NCI-H345 treated with DMSO at 0.1 percent for 48 hours (cell line): ENCODE results near the gene PRKACG.
A peak's percentile ranks its signal among the peaks of the same experiment; 100 is the strongest.
"Not testable (repeated sequence)": the region's sequence is repeated elsewhere in the genome, so short reads cannot be mapped to it uniquely, and the experiment has no call there.

Experiments
- DNase-seq: peaks from one replicate; lab custom pipeline; 2025; ENCODE audit not compliant: unreplicated experiment; lab: John Stamatoyannopoulos, UW

Gene PRKACG

DNA sequence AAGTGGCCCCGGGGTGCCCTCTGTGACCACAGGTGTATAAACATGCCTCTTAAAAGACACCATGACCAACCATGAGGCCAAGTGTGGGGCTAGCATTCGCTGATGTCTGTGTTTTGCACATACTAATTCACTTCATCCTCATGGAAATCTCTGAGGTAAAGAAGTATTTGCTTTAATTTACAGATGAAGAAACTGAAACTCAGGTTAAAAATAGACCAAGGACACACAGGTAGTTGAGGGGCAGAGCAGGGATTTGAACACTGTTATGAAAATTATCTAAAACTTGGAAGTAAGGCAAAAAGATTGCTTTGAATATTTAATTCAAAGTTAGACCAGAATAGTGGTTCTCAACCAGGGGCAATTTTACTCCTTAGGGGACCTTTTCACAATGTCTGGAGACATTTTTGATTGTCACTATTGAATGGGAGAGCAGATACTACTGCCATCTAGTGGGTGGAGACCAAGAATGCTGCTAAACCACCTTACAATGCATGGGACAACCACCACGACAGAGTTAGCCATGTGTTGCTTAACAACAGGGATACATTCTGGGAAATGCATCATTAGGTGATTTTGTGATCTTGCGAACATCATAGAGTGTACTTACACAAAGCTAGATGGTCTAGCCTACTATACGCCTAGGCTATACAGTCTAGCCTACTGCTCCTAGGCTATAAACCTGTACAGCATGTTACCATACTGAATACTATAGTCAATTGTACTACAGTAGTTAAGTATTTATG, 13.6 kb upstream of the PRKACG start:
- DNase-seq, result peak; percentile 36

DNA sequence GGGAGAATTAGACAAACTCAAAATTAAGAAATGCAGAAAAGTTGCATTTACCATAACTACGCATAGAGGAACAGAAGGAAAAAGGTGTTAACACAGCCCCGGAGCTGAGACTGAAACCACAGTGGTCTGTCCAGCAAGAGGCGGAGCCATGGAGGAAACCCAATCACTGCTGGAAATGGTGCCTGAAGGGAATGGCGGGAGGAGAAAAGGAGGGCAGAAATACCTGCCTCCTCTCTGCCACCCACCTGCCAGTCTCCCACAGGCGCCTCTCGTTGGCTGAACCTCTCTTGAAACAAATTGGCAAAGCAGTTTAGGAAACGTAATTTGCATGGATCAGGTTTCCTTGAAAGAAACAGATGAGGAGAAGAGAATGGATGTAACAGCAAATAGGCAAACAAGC, 9.7 kb upstream of the PRKACG start:
- DNase-seq, result no peak

DNA sequence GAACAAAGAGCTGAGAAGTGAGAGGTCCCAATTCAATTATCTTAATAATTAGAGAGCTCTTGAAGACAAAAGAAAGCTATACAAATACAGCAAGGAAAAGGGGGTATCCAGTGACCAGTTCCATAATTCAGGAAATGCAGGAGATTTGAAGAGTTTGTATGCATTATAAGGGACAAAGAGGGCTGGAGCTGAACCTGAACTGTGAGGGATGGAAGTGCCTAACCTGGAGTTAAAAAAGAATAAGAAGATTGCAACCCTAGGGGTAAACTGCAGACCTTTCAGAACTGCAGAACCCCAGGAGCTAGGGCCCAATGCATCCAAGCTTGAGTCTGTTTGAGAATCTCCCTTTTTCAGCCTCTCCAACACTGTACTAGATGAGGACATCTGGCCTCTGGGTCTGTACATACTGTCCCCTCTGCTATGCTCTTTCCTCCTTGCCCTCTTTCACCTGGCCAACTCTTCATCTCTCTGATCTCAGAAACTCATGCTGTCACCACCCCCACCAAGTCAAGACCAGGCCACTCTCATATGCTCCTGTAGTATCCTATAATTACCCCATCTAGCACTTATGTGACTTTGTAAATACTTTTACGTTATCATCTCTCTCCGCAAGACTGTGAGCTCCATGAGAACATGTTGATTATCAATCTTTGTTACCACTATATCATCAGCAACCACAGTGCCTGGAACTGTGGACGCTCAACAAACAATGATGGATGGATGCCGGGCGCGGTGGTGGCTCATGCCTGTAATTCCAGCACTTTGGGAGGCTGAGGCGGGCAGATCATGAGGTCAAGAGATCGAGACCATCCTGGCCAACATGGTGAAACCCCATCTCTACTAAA, 6.6 kb upstream of the PRKACG start:
- no peak for DNase-seq

DNA sequence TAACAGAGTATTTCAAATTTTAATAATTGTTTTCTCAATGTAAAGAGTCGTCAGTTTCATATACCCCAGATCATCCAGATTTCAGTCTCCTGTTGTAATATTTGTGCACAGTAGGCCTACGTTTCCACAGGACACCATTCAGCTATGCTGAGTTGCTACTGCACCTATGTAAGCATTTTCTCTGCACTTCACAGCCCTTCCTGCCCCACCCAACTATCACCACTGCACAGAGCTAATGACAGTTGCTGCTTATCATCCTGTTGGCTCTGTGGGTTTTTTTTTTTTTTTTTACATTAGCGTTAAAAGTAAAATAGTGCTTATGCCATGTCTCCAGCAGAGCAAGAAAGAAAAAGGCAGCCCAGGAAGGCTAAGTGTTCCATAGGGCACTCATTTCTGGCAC, 5.9 kb upstream of the PRKACG start:
- DNase-seq, result no peak

DNA sequence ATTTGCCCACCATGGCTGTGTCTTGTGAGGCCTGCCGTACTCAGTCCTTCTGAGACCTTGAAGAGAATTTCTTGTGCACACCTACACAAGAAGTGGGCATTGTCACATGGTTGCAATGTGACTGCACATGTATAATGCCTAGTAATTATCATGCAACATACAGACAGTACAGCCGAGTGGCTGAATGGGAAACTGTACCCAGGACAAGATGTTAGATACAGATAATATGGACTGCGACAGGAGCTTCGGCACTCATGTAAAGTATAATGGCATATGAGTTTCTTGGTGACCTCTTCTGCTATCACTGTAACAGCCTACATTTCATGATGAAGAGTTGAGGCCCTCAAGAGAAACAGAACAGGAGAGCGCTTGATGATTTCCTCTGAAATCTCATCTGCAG, 4.8 kb upstream of the PRKACG start:
- DNase-seq, result no peak

DNA sequence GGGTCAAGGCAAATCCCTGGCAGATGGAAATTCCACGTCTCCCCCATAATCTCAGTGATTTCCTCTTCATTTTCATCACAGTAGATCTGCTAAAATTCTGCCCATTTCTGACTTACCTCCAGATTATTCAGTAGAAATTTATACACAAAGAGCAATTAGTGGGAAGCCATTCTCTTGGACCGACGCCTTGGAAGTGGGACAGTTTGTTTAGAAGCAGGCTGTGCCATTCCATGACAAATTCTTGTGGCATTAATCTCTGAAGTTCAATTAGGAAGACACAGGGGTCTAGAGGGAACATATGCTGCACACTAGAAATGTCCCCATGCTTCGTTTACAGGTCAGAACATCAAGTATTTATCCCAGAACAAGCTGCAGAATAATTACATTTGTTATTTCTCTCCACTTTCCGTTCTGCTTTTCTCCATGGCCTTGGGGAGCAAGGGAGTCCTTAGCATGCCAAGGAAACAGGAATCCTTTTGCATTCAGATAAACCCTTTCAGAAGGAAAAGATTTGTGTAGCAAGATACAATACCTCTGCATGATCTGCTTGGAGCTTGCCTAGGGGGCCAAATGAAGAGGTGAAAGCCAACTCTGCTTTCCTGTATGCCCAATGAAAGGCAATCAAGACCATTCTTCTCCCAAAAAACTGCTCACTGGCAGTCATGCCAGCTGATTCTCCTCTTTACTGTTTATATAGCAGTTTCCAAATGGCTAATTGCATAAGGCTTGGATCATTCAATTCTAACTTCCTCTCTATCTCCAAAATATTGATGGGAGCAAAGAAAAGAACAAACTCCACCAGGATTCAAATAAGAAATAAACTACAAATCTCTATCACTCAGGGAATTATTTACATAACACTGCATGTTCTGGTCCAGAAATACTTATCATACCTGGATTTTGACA, 2.5 kb upstream of the PRKACG start:
- no peak for DNase-seq

DNA sequence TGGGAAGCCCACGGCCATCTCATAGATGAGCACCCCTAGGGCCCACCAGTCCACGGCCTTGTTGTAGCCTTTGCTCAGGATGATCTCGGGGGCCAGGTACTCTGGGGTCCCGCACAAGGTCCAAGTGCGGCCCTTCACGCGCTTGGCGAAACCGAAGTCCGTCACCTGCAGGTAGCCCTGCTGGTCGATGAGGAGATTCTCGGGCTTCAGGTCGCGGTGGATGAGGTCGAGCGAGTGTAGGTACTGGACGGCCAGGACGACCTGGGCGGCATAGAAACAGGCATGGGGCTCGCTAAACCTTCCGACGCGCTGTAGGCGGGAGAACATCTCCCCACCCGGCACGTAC, 558 bp downstream of the PRKACG start:
- no peak for DNase-seq

DNA sequence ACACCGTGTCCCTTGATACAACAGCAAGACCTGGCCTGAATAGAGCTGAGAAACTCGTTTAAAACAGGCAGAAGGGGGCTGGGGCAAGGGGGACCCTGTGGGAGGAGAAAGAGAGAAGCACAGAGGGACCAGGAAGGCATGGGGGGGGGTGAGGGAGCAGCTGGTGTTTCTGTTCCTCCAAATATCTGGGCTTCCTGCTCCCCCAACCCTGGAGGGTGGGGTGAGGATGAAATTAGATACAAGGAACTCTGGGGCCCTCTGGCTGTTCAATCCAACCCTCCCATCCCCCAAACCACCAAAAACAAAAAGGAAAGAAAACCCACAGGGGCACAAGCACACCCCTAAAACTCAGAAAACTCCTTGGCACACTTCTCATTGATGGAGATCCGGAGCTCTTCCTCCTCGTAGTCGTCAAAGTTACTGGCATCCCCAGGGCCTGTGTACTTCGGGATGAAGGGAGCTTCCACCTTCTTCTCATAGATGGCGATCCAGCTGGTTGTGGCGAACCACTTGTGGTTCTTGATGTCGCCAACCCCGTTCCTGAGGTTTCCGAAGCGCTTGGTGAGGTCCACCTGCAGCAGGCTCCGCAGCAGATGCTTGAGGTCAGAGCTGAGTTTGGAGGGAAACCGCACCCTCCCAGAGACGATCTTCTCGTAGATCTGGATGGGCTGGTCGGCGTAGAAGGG, 1.1 kb downstream of the PRKACG start:
- DNase-seq, result no peak

DNA sequence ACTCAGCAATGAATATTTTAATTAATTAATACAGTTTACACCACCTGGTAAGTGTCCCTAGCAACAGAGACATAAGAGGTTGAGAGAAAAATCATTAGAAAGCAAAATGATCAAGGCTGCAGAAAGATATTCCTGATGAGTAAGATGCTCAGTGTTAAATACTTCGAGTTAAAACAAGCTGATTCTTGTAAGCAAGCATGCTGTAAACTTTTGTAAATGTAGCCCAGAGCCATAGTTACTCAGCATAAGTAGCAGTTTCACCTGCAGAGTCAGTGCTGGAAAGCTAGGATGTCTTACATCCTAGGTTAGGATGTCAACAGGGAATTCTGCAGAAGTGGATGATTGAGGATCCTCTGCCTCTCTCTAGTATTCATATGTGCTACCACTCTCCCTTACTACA, 4.2 kb downstream of the PRKACG start:
- no peak for DNase-seq

DNA sequence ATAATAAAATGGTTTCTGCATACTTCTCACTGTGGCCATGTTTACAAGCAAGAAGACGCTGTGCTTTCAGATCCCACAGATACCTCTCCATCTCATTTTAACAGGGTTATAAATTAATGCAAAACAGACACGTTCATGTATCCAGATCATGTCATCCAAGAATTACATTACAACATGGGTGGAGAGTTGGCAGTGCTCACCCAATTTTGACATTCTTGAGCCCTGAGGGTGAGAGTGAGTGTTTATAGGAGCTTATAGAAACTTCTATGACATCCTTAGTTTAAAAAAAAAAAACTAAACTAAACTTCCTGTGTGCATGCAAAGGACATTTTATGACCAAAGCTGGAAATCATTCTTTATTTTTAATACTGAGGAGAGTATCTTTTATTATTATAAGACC, 9.1 kb downstream of the PRKACG start:
- DNase-seq, result no peak

DNA sequence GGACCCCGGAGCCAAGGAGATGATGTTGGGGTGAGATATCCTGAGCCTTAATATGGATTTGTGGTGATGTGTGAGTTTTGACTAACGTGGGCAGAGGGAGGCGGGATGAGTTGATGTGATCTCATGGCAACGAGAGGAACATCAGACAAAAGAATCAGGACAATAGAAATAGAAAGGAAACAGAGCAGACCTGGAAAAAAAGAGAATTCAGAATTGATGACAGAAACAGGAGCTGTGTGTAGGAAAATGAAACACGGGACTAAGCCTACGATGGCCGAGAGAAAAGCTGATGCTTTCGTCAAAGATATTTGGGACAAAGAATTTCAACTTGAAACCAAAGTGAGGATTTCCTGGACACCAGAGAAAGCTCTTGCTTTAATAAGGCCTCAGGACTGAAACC, 10.9 kb downstream of the PRKACG start:
- DNase-seq, result no peak

DNA sequence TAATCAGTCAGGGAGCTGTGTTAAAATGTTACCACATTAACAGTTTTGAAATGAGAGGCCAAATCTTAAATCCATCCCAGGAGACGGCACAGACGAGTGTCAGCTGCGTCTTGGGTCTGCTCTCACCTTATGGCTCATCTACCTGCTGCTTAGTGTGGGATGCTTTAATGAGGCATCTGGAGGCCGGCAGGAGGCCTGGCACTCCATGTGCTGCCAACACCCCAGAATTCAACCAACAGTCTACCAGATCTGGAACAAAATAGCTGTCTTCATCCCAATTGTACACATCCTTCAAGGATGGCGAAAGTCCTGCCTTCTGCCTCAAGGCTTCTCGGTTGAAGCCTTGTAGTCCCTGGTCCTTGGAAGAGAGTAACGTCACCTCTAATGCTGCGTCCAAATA, 12.0 kb downstream of the PRKACG start:
- no peak for DNase-seq

DNA sequence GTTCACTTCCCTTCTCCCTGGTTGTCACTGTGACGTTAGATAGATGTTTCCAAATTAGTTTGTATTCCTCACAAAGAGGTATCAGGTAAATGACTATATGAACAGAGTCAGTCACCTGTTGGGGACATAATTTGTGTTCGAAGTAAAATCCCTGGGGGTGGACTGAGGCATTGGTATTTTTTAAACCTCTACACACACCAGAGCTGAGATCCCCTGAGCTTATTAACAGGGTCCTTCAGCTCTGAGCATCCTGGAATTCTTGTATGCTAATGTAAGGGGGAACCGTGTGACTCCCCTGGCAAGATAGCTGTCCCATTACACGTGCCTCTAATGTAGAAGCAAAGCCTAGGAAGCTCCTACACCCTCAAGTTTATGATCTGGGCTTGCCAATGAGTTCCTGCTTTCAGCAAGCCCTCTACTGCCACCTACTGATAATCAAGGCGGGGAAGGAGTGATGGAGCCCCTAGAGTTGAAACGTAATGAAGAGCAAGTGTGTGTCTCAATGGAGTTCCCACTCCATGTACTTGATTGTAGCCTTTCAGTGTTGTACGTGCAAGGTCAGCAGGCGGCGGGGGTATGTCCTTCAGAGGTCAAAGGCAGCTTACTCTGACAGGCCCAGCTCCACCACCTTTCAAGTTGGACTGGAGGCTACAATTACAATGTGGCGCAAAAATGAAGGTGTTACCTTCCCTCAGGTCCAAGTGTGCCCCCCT, 14.4 kb downstream of the PRKACG start:
- DNase-seq, result peak; percentile 16

DNA sequence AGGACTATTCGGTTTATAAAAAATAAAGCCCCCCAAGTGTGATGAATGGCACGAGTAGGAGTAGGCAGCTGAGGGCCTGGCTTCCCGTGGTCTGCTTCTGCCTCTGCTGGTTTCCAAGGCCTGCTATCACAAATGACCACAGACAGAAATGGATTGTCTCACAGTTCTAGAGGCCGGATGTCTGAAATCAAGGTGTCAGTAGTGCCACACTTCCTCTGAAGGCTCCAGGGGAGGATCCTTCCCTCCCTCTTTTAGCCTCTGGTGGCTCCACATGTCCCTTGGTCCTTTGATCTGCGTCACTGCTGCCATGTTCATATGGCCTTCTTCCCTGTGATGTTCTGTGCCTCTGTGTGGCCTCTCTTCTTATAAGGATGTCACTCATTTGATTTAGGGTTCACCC, 15.1 kb downstream of the PRKACG start:
- DNase-seq, result no peak

DNA sequence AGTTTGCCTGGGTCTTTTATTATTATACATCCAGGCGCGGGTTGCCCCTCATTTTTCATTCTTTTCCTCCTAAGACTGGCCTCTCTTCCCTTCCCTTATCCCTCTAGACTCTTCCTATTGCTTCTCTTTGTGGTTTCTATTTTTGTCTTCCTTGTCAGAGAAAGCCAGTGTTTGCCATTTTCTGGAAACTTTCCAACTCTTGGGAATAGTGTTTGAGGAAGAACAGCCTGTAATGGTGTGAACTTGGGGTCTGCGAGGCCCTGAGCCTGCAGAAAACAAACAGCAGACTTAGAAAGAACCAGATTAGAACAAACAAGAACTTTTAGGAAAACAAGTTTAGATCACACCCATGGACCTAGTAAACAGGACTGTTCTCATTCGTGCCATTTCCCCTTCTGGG, 15.5 kb downstream of the PRKACG start:
- no peak for DNase-seq

DNA sequence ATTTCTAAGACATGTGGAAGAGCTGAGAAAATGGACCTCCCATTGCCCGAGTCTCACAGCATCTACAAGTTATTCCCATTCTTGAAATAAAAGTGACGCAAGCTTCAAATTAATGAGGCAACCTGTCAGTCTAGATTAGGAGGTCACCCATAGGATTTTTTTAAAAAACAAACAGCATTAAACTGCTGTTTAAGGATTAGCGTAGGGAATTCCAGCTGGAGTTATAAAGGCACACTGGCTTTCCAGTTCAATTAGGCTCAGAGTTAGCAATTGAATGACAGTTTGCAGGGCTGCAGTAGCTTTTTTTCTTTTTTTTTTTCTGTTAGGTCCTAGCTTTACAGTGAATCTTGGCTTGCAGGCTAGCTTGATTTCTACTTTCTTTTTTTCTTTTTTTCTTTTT, 16.2 kb downstream of the PRKACG start:
- DNase-seq, result no peak

DNA sequence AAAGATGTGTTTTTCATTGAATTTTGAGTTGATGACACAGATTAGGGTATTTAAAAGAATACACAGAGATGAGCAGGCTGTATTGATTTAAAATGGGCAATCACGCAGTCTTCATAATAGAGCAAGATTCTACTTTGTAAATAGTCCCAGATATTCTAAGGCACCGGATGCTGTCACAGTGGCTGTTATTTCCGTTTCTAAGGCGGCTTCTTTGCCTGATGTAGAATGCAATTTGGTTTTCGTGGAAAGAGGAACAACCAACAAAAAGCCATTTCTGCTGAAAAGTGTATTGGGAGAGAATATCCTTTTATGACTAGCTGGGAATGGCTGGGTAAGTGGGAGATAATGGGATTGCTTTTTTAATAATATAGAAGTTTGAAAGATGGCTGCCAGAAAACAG, 17.5 kb downstream of the PRKACG start:
- no peak for DNase-seq

DNA sequence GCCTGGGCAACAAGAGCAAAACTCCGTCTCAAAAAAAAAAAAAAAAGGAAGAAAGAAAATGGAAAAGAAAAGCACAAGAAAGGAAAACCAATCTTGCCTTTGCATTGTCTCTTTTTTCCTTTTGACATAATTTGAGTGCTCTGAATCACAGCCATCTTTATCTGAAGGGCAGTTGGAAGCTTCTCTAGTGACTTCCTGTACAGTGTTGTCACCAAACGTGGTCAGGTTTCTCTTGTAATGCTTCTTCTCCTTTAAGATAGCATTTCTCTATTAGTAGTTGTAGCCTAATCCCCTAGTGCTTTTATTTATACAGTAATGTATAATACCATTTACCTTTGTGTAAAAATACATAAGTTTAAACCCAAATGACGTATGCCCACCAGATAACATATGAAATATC, 18.1 kb downstream of the PRKACG start:
- no peak for DNase-seq

DNA sequence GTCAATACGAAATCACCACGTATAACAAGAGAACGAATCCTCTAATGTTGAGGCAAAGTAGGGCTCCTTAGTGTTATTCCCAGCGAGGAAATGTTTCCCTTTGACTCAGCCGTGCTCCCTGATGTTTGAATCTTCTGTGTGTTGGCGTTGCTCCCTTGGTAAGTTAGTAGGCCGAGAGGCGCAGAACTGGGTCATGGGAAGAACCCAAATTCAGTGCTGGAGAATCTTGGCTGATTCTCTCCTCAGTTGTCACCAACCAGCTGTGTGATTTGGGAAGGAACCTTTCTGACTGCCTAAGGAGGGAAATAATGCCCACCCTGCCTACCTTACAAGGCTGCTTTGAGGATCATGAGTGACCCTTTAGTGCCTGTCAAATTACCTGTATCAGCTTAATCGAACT, 22.5 kb downstream of the PRKACG start:
- DNase-seq, result no peak

DNA sequence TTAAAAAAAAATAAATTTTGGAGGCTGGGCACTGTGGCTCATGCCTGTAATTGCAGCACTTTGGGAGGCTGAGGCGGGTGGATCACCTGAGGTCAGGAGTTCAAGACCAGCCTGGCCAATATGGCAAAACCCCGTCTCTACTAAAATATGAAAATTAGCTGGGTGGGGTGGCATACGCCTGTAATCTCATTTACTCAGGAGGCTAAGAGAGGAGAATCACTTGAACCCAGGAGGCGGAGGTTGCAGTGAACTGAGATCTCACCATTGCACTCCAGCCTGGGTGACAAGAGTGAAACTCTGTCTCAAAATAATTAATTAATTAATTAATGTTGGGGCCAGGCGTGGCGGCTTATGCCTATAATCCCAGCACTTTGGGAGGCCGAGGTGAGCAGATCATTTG, 27.0 kb downstream of the PRKACG start:
- not testable (repeated sequence) for DNase-seq
